Spleen (tissue), 11 donors: ENCODE results near the gene NOM1. TPM values are rescaled to one million over a fixed set of nuclear protein-coding genes. Genes with fewer than 3 reads are reported as not detected.

Experiments used
- DNase-seq: peaks from one replicate; pipeline ENCODE4 v3.0.0-alpha.2; 2020
- H3K27ac ChIP-seq, 8 donors: fragments of 200-600 bp; sonication (generic) in 7 of 8; 1 replicate in 4 of 8; 2 replicates in 4 of 8; pipeline versions ENCODE4 v1.5.0 to v1.8.0; 2016 to 2021; ENCODE audit warnings: inconsistent platforms in 4 of 8, mild to moderate bottlenecking in 4 of 8, moderate library complexity in 1 of 8
- H3K27me3 ChIP-seq, 7 donors: fragments of 200-600 bp; sonication (generic) in 6 of 7; replicated peaks in 1 of 7; 1 replicate in 4 of 7; 2 replicates in 3 of 7; pipeline versions ENCODE4 v1.5.0 to v1.8.0; 2016 to 2021; ENCODE audit warnings: inconsistent platforms in 3 of 7, mild to moderate bottlenecking in 1 of 7
- H3K36me3 ChIP-seq, 6 donors: fragments of 200-600 bp; sonication (generic) in 5 of 6; 1 replicate in 4 of 6; 2 replicates in 2 of 6; pipeline versions ENCODE4 v1.5.0 to v1.8.0; 2016 to 2021; ENCODE audit warnings: inconsistent platforms in 2 of 6
- H3K4me1 ChIP-seq, 6 donors: fragments of 200-600 bp; sonication (generic) in 5 of 6; 1 replicate in 3 of 6; 2 replicates in 3 of 6; pipeline versions ENCODE4 v1.5.0 to v1.8.0; 2016 to 2021; ENCODE audit warnings: inconsistent platforms in 3 of 6
- H3K4me3 ChIP-seq, 8 donors: fragments of 200-600 bp; sonication (generic) in 7 of 8; 1 replicate in 4 of 8; 2 replicates in 4 of 8; pipeline versions ENCODE4 v1.5.0 to v1.8.0; 2016 to 2021; ENCODE audit warnings: inconsistent platforms in 4 of 8, mild to moderate bottlenecking in 4 of 8, moderate library complexity in 2 of 8
- H3K9me3 ChIP-seq, 8 donors: fragments of 200-600 bp; sonication (generic) in 7 of 8; 1 replicate in 4 of 8; 2 replicates in 4 of 8; pipeline versions ENCODE4 v1.5.0 to v1.8.0; 2016 to 2021; ENCODE audit warnings: inconsistent platforms in 4 of 8
- POLR2A ChIP-seq, 3 donors: fragments of 450-650 bp; IDR thresholded peaks; one replicate each; pipeline ENCODE4 v1.5.1; 2017; ENCODE audit warnings: antibody characterized with exemption in 3 of 3, mild to moderate bottlenecking in 1 of 3
- POLR2AphosphoS5 ChIP-seq, 3 donors: sonication (generic); formaldehyde crosslinking; IDR thresholded peaks; one replicate each; pipeline ENCODE4 v1.5.1; 2017; ENCODE audit warnings: antibody characterized with exemption in 3 of 3
- WGBS, 5 donors: extraction: QIAGEN DNeasy Blood & Tissue Kit in 3 of 5; methylation state at CpG; one replicate each; pipeline versions ENCODE4 v1.1.5 to v1.1.7; 2013 to 2018; 5-methylcytosine and 5-hydroxymethylcytosine counted together
- intact Hi-C: fragments of 100-400 bp; cut with DNase I; formaldehyde crosslinking; loops from one replicate; pipeline ENCODE4 v1.15.0; 2023; ENCODE audit warnings: low total_unique reads
- polyA plus RNA-seq, 3 donors: library from polyadenylated mRNA; stranded (reverse); fragments of 200-250 nt; gene quantifications; one replicate each; pipeline ENCODE4 v1.2.1, GENCODE V29; 2013
- total RNA-seq, 7 donors: library from RNA; depleted of rRNA in 3 of 7; stranded (reverse); fragments of >200 nt in 3 of 7; fragmentation: NEBNext Ultra II Directional in 4 of 7; extraction: Animal tissue kit (Norgen Biotek cat#: 25700) in 4 of 7; gene quantifications; one replicate each; pipeline versions ENCODE4 v1.1.0 to v1.2.1, GENCODE V29; 2016 to 2021
- TF ChIP-seq, protein P1 (sequence below), 11 experiments: fragments of 200-600 bp in 7 of 11; fragments of 450-650 bp in 4 of 11; sonication (generic) in 4 of 11; IDR thresholded peaks in 8 of 11; conservative IDR thresholded peaks in 3 of 11; 1 replicate in 7 of 11; 2 replicates in 4 of 11; pipeline versions ENCODE4 v1.4.0 to v1.8.0; 2016 to 2021; ENCODE audit warnings: antibody characterized with exemption in 11 of 11, inconsistent platforms in 4 of 11, mild to moderate bottlenecking in 1 of 11
- donor health status: healthy with polysubstance abuse.
- donor health status: DM: no; HTN: no; CAD: no; lungs with moderate emphysema.
- donor health status: DM: no; HTN: no; CAD: no.
- donor health status: Bipolar disorder and iron deficiency.
- donor health status: healthy.
- donor health status: DM: no; HTN: no; CAD: no.
- donor health status: DM: yes; HTN: yes; CAD: no.

Gene NOM1
- total and polyA plus RNA-seq, 10 donors: 4.5 to 31.1 (median 22.0) TPM

DNA sequence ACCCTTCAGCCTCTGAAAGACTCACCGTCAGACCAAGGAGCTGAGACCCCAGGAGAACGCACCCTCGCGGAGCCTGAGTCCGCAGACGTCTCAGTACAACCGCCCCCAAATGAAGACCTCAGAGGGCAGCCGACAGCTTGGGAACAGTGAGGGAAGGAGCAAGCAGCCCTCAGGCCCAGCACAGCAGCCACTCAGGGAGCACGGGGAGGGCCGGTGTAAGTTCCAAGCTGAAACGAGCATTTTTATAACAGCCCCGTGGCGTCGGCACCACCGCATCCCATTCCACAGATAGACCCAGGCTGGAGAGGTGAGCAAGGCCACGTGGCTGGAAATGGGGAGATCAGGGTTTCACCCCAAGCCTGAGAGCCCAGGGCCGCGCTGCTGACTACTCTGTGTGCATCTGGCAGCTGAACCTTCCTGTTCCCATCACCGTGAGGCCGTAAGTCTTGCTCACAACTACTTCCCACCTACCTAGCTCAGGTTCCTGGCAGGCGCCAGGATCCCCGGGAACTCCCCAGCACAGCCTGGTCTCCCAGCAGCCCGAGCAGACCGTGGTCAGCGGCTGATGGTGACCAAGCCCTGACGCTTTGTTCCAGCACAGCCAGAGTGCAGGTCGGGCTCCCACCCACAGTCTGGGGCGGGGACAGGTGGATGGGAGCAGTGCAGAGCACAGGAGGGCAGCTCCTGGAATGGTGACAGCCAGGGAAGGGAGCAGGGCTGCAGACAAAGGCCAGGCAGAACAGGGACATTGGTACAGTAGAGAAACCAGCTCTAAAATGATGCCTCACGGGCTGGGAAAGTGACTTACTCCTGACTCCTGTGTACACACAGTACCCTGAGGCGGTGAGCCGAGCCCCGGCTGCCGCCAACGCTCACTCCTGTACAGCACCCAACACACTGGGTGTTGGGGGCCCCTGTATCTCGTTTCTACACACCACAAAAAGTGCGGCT is 6.1 kb upstream of the NOM1 start:
- TF ChIP-seq POLR2AphosphoS5 (IDR thresholded peaks at IDR 0.05): no peak
- TF ChIP-seq, protein P1, sequence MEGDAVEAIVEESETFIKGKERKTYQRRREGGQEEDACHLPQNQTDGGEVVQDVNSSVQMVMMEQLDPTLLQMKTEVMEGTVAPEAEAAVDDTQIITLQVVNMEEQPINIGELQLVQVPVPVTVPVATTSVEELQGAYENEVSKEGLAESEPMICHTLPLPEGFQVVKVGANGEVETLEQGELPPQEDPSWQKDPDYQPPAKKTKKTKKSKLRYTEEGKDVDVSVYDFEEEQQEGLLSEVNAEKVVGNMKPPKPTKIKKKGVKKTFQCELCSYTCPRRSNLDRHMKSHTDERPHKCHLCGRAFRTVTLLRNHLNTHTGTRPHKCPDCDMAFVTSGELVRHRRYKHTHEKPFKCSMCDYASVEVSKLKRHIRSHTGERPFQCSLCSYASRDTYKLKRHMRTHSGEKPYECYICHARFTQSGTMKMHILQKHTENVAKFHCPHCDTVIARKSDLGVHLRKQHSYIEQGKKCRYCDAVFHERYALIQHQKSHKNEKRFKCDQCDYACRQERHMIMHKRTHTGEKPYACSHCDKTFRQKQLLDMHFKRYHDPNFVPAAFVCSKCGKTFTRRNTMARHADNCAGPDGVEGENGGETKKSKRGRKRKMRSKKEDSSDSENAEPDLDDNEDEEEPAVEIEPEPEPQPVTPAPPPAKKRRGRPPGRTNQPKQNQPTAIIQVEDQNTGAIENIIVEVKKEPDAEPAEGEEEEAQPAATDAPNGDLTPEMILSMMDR (IDR thresholded peaks at IDR 0.05 in 8 of 11, conservative IDR thresholded peaks at IDR 0.05 in 3 of 11): no peak
- no peak for TF ChIP-seq POLR2A (IDR thresholded peaks at IDR 0.05)
- DNase-seq: no peak
- H3K9me3 ChIP-seq: no peaks in the 10 kb centered on the region
- H3K27me3 ChIP-seq: peaks cover 0 to 31% (median 4%) of the 10 kb centered on the region in 7 donors
- intact Hi-C loops: no loop called here
- WGBS, 5 donors: 42 to 57% (median 45%) methylated on average over 24 to 36 of the region's 36 CpGs
- peak overlapping the region in 1 of 8 donors; percentile 1 for H3K4me3 ChIP-seq
- no peak overlapping the region for H3K27ac ChIP-seq
- H3K36me3 ChIP-seq: no peaks in the 10 kb centered on the region
- peaks cover 0 to 12% (median under 1%) of the 10 kb centered on the region in 6 donors for H3K4me1 ChIP-seq

- TF ChIP-seq, protein P1 (IDR thresholded peaks at IDR 0.05 in 8 of 11, conservative IDR thresholded peaks at IDR 0.05 in 3 of 11): no peak
- no peak for TF ChIP-seq POLR2AphosphoS5 (IDR thresholded peaks at IDR 0.05)
- no peak for TF ChIP-seq POLR2A (IDR thresholded peaks at IDR 0.05)
- WGBS, 5 donors: 58 to 64% (median 63%) methylated on average over 9 of the region's 9 CpGs
- no peak overlapping the region for H3K4me3 ChIP-seq
- no peak for DNase-seq
- H3K4me1 ChIP-seq: peaks cover 0 to 22% (median 8%) of the 10 kb centered on the region in 6 donors
- peaks cover 0 to 39% (median 4%) of the 10 kb centered on the region in 7 donors for H3K27me3 ChIP-seq
- no peaks in the 10 kb centered on the region for H3K36me3 ChIP-seq
- H3K9me3 ChIP-seq: no peaks in the 10 kb centered on the region
- intact Hi-C loops: no loop called here
- H3K27ac ChIP-seq: no peak overlapping the region
These were observed 4.6 kb upstream of the NOM1 start for GRCh38 chr7:156944876-156945275.

GRCh38 chr7:156947120-156947843 is 2.2 kb upstream of the NOM1 start:
- DNase-seq: no peak
- intact Hi-C loops: no loop called here
- Histone ChIP-seq H3K27ac (no peak overlapping the region), H3K9me3 (no peaks in the 10 kb centered on the region), H3K4me3 (no peak overlapping the region), H3K36me3 (peaks cover 0 to 5% (median 2%) of the 10 kb centered on the region in 6 donors), H3K27me3 (peaks cover 0 to 38% (median 4%) of the 10 kb centered on the region in 7 donors), H3K4me1 (peaks cover 18 to 46% (median 30%) of the 10 kb centered on the region in 6 donors)
- 69 to 77% (median 72%) methylated on average over 12 of the region's 12 CpGs for WGBS, 5 donors
- TF ChIP-seq POLR2A (IDR thresholded peaks at IDR 0.05) (no peak), POLR2AphosphoS5 (IDR thresholded peaks at IDR 0.05) (no peak)
- TF ChIP-seq, protein P1 (IDR thresholded peaks at IDR 0.05 in 8 of 11, conservative IDR thresholded peaks at IDR 0.05 in 3 of 11): no peak
